ENCODE measurements around the gene MAPK11. TPM values are rescaled to one million over a fixed set of nuclear protein-coding genes. Genes with fewer than 3 reads are reported as not detected.

MAPK11 gene
- total RNA-seq, 1 donor from 2014 or later, result 26.1 TPM

- intact Hi-C loops (cut with DNase I), result no loop called here
- Histone ChIP-seq H3K9me3 (no peaks in the 10 kb centered on the region), H3K27me3 (no peaks in the 10 kb centered on the region), H3K4me3 (no peak overlapping the region), H3K4me1 (peaks cover 25% of the 10 kb centered on the region), H3K36me3 (peaks cover 22% of the 10 kb centered on the region), H3K27ac (no peak overlapping the region)
- DNase-seq (no peak), ATAC-seq (no peak)
- TF ChIP-seq CTCF (IDR thresholded peaks at IDR 0.05), result no peak
Observed at GRCh38 chr22:50248196-50249081, 21.7 kb downstream of the MAPK11 start.

GRCh38 chr22:50247748-50248147, 22.4 kb downstream of the MAPK11 start:
- DNase-seq, result no peak

GRCh38 chr22:50246242-50247175, 23.7 kb downstream of the MAPK11 start:
- DNase-seq (no peak), ATAC-seq (no peak)
- Histone ChIP-seq H3K36me3 (peaks cover 22% of the 10 kb centered on the region), H3K4me1 (peaks cover 44% of the 10 kb centered on the region), H3K27ac (no peak overlapping the region), H3K4me3 (no peak overlapping the region), H3K9me3 (no peaks in the 10 kb centered on the region), H3K27me3 (no peaks in the 10 kb centered on the region)
- intact Hi-C loops (cut with DNase I), result no loop called here
- TF ChIP-seq CTCF (IDR thresholded peaks at IDR 0.05), result no peak

More at GRCh38 chr22:50247748-50248147, 22.4 kb downstream of the MAPK11 start:
- H3K27ac ChIP-seq, result no peak overlapping the region
- H3K4me3 ChIP-seq, result no peak overlapping the region
- H3K4me1 ChIP-seq, result peaks cover 31% of the 10 kb centered on the region
- H3K9me3 ChIP-seq, result no peaks in the 10 kb centered on the region
- no peak for ATAC-seq
- intact Hi-C loops (cut with DNase I), result no loop called here
- no peaks in the 10 kb centered on the region for H3K27me3 ChIP-seq
- H3K36me3 ChIP-seq, result peaks cover 22% of the 10 kb centered on the region
- no peak for TF ChIP-seq CTCF (IDR thresholded peaks at IDR 0.05)

GRCh38 chr22:50245214-50246072, 24.7 kb downstream of the MAPK11 start:
- peak; percentile 52 for ATAC-seq
- peak overlapping the region; percentile 87 for H3K4me3 ChIP-seq
- H3K27me3 ChIP-seq, result no peaks in the 10 kb centered on the region
- H3K36me3 ChIP-seq, result peaks cover 25% of the 10 kb centered on the region
- DNase-seq, result no peak
- H3K4me1 ChIP-seq, result peaks cover 53% of the 10 kb centered on the region
- peak overlapping the region; percentile 88 for H3K27ac ChIP-seq
- intact Hi-C loops (cut with DNase I), result no loop called here
- no peak for TF ChIP-seq CTCF (IDR thresholded peaks at IDR 0.05)
- H3K9me3 ChIP-seq, result no peaks in the 10 kb centered on the region

All from upper lobe of right lung (tissue), 1 donor.